Activated naive CD4-positive, alpha-beta T cell treated with anti-CD3 and anti-CD28 coated beads, Interleukin-2, amount 50 U/mL, for 24 hours (primary cell): ENCODE measurements around the gene CD9.

Experiments used
- H3K27ac Mint-ChIP-seq: one replicate; pipeline ENCODE4 v1.8.0; 2021; ENCODE audit warnings: mild to moderate bottlenecking, mixed read lengths
- H3K27me3 Mint-ChIP-seq: one replicate; pipeline ENCODE4 v1.8.0; 2021; ENCODE audit warnings: mixed read lengths
- H3K36me3 Mint-ChIP-seq: one replicate; pipeline ENCODE4 v1.8.0; 2021; ENCODE audit warnings: mixed read lengths
- H3K4me1 Mint-ChIP-seq: one replicate; pipeline ENCODE4 v1.8.0; 2021; ENCODE audit warnings: mixed read lengths
- H3K4me3 Mint-ChIP-seq: one replicate; pipeline ENCODE4 v1.8.0; 2021; ENCODE audit warnings: mild to moderate bottlenecking, mixed read lengths
- H3K9me3 Mint-ChIP-seq: one replicate; pipeline ENCODE4 v1.8.0; 2021; ENCODE audit warnings: mixed read lengths

The CD9 gene

DNA sequence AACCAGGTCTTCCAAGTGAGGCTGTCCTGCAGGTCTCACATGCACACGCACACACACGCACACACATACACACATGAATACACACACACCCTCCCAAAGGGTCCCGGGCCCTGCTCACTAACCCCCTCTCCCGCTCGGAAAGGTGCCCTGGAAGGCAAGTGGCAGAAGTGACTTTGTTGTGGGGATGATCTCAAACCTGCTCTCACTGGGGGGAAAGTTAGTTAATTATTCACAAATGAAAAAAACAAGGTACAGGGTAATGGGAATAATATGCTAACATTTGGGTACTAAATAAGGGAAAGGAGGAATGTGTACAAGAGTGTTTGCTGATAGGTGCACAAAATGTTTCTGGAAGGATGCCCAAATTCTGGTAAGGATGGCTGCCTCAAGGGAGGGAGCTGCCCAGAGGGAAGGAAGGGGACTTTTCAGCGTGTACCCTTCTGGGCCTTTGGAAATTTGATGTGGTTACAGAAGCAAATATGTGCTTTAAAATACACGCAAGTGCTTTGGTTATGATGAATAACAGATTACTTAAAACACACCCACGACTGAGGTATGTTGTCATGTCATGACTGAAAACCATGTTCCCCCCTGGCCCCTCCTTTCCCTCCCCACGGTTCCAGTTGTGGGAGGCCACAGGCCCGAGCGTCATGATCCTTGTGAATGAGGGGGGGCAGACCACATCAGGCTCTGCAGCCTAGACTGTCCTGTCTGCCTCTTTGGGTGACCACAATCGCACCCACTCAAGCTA is 66.9 kb downstream of the CD9 start:
- Mint-ChIP-seq H3K9me3 (no peaks in the 10 kb centered on the region), H3K36me3 (no peaks in the 10 kb centered on the region), H3K27me3 (no peaks in the 10 kb centered on the region), H3K4me1 (no peaks in the 10 kb centered on the region), H3K27ac (no peak overlapping the region), H3K4me3 (no peak overlapping the region)

DNA sequence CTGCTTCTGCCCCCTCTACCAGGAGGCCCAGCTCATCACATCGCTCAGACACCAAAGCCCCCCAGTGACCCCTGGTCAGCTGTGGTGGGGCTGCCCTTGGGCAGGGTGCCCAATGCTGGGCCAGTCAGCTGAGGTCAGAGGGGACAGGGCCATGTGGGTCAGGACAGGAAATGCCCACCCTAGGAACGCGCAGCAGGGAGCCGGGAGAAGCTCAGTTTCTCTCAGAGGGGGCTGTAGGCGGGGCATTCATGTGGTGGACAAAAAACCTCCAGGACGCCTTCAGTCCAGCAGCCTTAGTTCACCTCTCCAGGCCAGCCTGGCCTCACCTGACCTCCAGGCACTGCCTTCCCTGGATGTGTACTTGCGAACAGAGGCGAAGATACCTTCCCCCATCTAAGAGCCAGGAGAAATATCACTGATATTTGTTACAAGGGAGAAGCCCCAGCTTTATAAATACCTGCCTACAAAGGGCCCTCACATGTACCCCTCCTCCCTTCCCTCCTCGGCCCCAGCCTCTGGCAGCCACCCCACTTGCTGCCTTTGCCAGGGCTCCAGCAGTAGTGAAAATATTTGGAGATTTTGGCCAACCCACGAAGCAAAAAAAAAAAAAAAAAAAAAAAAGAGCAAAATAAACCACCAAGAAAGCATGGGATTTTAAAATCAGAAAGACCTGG is 68.4 kb downstream of the CD9 start:
- H3K9me3 Mint-ChIP-seq: no peaks in the 10 kb centered on the region
- no peak overlapping the region for H3K27ac Mint-ChIP-seq
- H3K36me3 Mint-ChIP-seq: no peaks in the 10 kb centered on the region
- H3K27me3 Mint-ChIP-seq: no peaks in the 10 kb centered on the region
- no peak overlapping the region for H3K4me3 Mint-ChIP-seq
- no peaks in the 10 kb centered on the region for H3K4me1 Mint-ChIP-seq

DNA sequence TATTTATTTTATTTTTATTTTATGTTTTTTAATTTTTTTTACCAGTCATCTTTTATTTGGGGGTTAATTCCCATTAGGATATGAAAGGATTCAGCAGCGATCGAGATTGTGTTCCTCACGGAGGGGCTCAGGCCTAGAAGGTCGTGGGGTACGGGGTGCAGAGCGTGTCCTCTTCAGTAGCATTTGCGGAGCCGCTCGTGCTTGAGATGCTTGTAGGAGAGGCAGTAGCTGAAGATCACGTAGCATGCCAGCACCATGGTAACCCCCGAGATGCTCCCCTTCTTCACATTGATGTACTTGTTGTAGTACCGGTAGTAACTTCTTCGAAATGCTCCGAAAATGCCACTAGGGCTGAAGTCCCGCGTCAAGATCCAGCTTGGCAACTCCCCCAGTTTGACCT is 69.8 kb downstream of the CD9 start:
- H3K27ac Mint-ChIP-seq: no peak overlapping the region
- no peaks in the 10 kb centered on the region for H3K4me1 Mint-ChIP-seq
- H3K9me3 Mint-ChIP-seq: no peaks in the 10 kb centered on the region
- H3K27me3 Mint-ChIP-seq: peaks cover 2% of the 10 kb centered on the region
- H3K4me3 Mint-ChIP-seq: no peak overlapping the region
- no peaks in the 10 kb centered on the region for H3K36me3 Mint-ChIP-seq

DNA sequence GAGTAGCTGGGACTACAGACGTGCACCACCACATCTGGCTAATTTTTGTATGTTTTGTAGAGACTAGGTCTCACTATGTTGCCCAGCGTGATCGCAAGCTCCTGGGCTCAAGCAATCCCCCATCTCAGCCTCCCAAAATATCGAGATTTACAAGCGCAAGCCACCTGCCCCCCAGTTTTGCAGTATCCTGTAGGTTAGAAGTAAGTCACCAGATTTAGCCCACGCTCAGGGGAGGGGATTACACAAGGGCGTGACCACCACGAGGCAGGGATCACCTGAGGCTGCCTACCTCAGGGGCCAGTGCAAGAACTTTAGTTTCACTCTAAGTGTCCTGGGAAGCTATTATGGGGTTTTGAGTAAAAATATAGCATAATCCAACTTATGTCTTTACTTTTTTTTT is 71.1 kb downstream of the CD9 start:
- no peaks in the 10 kb centered on the region for H3K9me3 Mint-ChIP-seq
- peaks cover 5% of the 10 kb centered on the region for H3K27me3 Mint-ChIP-seq
- no peaks in the 10 kb centered on the region for H3K36me3 Mint-ChIP-seq
- no peak overlapping the region for H3K27ac Mint-ChIP-seq
- H3K4me1 Mint-ChIP-seq: no peaks in the 10 kb centered on the region
- H3K4me3 Mint-ChIP-seq: no peak overlapping the region

DNA sequence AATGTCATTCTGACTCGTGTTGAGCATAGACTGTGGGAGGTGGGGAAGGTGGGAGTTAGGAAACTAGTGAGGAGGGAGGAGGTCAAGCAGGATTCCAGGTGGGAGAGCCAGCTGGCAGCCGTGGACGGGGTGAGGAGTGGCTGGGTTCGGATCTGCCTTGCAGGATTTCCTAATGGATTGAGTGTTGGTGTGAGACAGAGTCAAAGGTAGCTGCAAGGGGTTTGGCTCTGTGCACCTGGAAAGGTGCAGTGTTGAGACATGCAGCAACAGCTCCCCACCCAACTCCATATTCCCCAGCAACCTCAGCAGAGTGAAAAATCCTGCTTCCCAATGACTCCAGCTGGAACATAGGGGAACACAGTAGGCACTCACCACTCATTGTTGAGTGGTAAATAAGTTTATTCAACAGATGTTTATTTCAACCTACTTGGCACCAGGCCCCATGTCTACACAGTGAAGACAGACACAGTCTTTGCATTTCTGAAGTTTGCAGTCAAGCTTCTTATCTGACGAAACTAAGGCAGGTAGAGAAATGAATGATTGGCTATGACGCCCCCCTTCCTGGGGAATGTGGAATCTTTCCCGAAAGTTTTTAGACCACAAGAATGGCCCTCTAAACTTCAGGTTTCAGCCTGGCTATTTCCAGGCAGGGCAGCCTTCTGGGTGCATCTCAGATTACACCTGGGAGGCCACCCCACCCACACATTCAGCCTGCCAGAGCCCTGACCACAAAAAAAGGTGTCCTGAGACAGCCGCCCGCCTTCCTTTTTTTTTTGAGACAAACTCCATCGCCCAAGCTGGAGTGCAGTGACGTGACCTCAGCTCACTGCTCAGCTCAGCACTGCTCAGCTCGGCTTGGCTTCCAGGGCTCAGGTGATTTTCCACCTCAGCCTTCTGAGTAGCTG is 72.4 kb downstream of the CD9 start:
- no peak overlapping the region for H3K27ac Mint-ChIP-seq
- H3K9me3 Mint-ChIP-seq: no peaks in the 10 kb centered on the region
- H3K4me3 Mint-ChIP-seq: no peak overlapping the region
- H3K27me3 Mint-ChIP-seq: peaks cover 5% of the 10 kb centered on the region
- H3K36me3 Mint-ChIP-seq: no peaks in the 10 kb centered on the region
- H3K4me1 Mint-ChIP-seq: peaks cover under 1% of the 10 kb centered on the region

DNA sequence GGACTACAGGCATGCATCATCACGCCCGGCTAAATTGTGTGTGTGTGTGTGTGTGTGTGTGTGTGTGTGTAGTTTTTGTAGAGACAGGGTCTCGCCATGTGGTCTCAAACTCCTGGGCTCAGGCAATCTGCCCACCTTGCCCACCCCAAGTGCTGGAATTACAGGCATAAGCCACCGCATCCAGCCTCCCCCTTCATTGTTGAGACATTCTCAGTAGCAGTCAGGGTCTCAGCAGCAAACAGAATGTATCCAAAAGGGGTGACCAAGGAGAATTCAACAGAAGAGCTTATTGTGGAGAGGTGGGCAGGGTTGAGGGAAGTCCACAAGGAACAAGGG is 73.0 kb downstream of the CD9 start:
- Mint-ChIP-seq H3K9me3 (no peaks in the 10 kb centered on the region), H3K4me3 (no peak overlapping the region)

DNA sequence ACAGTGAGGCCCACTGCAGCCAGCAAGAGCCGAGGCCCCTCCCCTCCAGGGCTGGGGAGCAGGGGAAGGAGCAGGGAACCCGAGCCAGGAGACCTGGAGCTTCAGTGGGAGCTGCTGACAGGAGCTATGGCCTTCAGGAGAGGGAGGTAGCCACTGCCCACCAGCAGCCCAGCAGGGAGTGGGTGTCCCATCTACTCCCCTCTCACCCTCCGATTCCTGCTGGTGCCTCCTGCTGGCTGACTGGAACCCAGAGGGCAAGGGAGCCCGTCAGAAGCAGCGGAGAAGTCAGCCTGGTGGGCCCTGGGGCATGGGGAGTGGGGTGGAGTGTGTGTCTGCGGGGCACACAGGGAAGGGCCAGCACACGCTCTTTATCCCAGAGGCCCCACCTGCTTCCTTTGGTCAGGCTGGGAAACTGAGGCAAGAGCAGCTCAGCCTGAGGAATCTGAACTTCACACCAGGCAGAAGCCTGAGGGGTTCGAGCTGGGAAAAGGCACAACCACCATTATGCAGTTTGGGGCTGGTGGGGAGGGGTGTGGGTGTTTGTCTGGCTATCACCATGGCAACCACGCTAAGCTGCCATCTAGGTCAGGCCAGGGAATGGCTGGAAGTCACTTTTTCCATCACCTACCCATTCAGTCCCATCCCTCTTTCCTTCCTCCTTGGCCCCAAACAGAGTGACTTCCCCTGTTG is 73.5 kb downstream of the CD9 start:
- H3K27ac Mint-ChIP-seq: no peak overlapping the region

More for the DNA sequence above, 73.0 kb downstream of the CD9 start:
- Mint-ChIP-seq H3K27me3 (peaks cover 5% of the 10 kb centered on the region), H3K36me3 (no peaks in the 10 kb centered on the region), H3K27ac (no peak overlapping the region), H3K4me1 (peaks cover 6% of the 10 kb centered on the region)

DNA sequence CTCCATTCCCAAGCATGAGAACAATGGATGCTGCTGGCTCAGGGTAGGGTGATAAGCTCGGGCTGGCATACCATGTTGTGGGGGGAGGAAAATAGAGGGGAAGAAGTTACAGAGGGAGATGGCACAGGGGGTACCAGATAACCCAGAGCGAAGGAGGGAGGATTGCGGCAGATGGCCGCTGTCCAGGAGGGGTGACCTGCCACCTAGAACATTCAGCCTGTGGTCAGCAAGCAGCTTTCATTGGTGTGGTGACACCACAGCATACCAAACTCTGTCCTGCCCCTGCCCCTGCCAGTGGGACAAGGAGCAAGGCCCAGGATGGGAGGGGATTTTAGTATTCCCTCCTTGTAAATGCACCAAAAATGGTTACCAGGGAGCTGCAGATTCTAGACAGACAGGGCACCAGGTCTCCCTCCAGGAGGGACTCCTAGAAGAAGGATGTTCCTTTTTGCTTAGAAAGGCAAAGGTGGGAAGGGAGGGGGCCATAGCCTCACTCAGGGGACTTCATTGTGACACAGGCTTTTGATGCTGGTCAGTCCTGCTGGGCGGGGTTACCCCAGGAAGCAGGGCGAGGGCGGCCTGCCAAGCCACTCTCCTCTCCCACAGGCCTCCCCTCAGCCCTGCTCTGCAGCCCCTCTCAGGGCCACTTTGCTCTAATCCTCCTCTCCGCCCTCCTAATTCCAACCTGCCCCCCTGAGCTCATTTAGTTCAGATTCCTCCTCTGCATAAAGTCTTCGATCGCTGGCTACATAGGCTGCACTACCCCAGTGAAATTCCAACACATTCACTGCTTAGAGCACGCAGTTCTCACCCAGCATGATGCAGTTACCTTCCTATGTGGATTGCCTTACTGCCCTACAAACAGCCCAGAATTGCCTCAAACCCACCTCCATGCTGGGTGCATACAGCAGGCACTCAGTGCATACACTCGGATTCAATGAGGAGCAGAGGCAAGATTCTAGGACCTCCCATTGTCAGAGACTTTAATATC is 74.3 kb downstream of the CD9 start:
- peaks cover 5% of the 10 kb centered on the region for H3K27me3 Mint-ChIP-seq
- H3K36me3 Mint-ChIP-seq: no peaks in the 10 kb centered on the region
- H3K4me3 Mint-ChIP-seq: no peak overlapping the region
- peaks cover 7% of the 10 kb centered on the region for H3K4me1 Mint-ChIP-seq
- H3K9me3 Mint-ChIP-seq: no peaks in the 10 kb centered on the region
- no peak overlapping the region for H3K27ac Mint-ChIP-seq

More for the DNA sequence above, 73.5 kb downstream of the CD9 start:
- Mint-ChIP-seq H3K27me3 (peaks cover 5% of the 10 kb centered on the region), H3K4me3 (no peak overlapping the region), H3K4me1 (peaks cover 7% of the 10 kb centered on the region), H3K9me3 (no peaks in the 10 kb centered on the region), H3K36me3 (no peaks in the 10 kb centered on the region)

DNA sequence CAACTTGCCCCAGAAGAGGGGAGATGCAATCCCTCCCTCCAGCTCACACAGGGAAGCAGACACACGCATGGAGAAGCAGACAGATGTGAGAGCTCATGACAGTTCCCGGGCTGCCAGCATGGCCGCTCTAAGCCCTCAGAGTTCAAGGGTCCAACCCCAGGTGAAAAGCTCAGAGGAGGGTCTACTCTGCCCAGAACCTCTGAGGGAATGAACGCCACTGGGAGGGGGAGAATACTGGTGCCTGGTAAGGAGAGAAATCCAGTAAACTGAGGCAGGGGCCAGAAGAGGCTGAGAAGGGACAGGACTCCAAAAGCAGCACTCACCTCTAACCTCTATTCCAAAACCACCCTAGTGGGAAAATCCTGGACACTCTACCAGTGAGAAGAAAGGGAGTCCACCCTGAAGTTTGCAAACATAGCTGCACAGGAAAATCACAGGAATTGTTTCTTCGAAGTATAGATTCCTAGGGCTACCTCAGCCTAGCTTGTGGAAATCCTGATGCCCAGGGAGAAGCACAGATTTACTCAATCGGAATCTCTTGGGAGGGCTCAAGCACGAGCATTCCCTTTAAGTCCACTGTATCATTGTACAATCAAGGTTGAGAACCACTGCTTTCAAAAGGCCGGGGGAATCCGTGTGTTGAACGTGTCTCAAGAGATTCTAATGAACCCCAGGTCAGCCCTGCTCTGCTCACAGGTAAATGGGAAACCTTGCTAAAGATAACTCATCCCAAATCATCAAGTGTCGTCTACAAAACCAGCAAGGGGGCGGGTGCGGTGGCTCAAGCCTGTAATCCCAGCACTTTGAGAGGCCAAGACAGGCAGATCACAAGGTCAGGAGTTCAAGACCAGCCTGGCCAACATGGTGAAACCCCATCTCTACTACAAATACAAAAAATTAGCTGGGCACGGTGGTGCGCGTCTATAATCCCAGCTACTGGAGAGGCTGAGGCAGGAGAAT is 76.0 kb downstream of the CD9 start:
- Mint-ChIP-seq H3K27me3 (peaks cover 9% of the 10 kb centered on the region), H3K4me3 (no peak overlapping the region), H3K4me1 (peaks cover 7% of the 10 kb centered on the region), H3K27ac (peak overlapping the region; percentile 64), H3K9me3 (no peaks in the 10 kb centered on the region), H3K36me3 (no peaks in the 10 kb centered on the region)

DNA sequence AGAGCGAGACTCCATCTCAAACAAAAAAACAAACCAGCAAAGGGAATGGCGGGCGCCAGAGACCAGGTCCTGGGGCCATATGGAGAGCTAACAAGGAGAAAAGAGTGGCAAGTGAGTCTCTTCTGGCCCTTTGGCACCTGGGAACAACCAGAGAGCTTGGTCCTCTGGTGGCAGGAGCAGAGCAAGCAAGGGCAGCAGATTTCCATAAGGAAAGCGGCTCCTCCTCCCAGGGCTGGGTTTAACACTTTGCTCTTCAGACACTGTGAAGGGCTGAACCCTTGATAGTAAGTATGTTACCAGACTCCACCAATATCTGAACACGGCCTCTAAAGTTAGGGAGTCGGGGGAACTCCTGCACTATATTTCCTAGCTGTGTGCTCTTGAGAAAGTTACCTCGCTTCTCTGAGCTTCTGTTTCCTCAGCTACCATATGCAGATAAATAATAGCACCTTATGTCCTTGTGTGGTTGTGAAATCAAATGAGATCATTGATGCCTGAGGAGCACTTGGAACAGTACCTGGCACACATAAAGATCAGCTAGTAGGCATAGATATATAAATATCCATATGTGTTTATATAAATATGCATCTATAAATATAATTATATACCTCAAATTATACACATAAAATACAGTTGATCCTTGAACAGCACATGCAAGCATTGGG is 76.9 kb downstream of the CD9 start:
- Mint-ChIP-seq H3K27me3 (peaks cover 9% of the 10 kb centered on the region), H3K27ac (peak overlapping the region; percentile 64), H3K4me3 (no peak overlapping the region), H3K9me3 (no peaks in the 10 kb centered on the region), H3K4me1 (peaks cover 7% of the 10 kb centered on the region), H3K36me3 (no peaks in the 10 kb centered on the region)

DNA sequence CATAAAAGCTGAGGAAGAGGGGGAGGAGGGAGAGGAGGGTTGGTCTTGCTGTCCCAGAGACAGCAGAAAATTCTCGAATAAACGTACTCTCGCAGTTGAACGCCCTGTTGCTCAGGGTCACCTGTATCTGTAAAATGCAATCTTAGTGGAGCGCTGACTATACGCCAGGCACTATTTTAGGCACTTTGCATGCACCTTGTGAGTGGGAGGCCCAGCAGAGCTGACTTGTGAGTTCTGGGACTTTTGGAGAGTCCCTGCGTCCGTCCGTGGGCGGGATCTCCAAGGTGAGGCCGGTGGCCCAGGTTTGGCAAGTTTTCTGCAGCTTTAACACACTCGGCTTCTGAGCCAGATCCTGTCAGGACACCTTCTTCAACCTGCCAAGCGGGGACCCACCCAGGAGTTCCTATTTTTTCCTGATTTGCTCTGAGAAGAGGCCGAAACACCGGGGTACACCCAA is 77.8 kb downstream of the CD9 start:
- Mint-ChIP-seq H3K4me1 (peaks cover 7% of the 10 kb centered on the region), H3K36me3 (no peaks in the 10 kb centered on the region), H3K9me3 (no peaks in the 10 kb centered on the region), H3K4me3 (peak overlapping the region; percentile 81), H3K27ac (peak overlapping the region; percentile 70), H3K27me3 (peaks cover 9% of the 10 kb centered on the region)

DNA sequence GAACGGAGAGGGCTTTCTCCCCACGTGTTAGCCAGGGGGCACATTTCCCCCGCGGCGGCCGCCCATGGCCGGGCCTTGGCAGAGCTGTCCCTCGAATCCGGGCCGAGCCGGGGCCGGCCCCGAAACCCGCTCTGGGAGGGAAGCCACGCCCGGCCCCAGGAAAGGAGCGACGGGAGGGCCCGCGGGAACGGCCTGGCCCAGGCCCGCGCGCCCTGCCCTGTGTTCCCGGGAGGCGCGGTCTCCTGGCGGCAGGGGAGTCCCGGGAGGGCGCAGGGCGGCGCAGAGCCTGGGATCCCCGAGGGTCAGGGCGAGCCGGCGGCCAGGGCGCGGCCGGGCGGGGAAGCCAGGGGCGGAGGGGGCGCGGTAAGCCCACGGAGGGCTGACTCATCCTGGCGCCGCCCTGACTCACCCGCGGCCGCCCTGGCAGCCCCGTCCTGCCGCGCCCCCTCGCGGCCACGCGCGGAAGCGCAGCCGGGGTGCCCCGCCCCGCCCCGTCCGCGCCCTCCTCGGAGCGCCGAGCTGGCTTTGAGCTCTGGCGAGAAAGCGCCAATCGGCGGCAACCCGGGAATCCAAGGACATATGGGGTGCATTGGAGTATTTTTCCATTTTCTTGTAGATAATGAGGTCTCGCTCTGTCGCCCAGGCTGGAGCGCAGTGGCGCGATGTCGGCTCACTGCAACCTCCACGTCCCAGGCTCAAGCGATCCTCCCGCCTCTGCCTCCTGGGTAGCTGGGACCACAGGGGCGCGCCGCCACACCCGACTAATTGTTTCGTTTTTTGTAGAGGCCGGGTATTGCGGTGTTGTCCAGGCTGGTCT is 78.4 kb downstream of the CD9 start:
- H3K4me3 Mint-ChIP-seq: peak overlapping the region; percentile 81
- H3K4me1 Mint-ChIP-seq: peaks cover 7% of the 10 kb centered on the region
- peaks cover 9% of the 10 kb centered on the region for H3K27me3 Mint-ChIP-seq
- H3K36me3 Mint-ChIP-seq: no peaks in the 10 kb centered on the region
- no peak overlapping the region for H3K27ac Mint-ChIP-seq
- no peaks in the 10 kb centered on the region for H3K9me3 Mint-ChIP-seq
